Inflammatory macrophage (primary cell): ENCODE measurements around the gene KIF22.
"Not testable (repeated sequence)": the region's sequence is repeated elsewhere in the genome, so short reads cannot be mapped to it uniquely, and the experiment has no call there.

Experiments
- DNase-seq, 2 donors: peaks; one replicate each; pipeline ENCODE4 v3.0.0-alpha.2; 2020 to 2022
- total RNA-seq, 18 experiments: gene quantifications; one replicate each; lab custom pipeline; 2026; ENCODE audit warnings: mixed read lengths in 6 of 18, inconsistent platforms in 2 of 18; lab: John Stamatoyannopoulos, UW

KIF22 gene
- 6.6 to 55.9 (median 36.0) reads per million in 18 experiments for total RNA-seq

- peak; percentile 100 for DNase-seq
These were observed at the start of gene KIF22 for GRCh38 chr16:29790183-29790948. Gene KIF22 (plus strand): TSS chr16:29790751. CDS start chr16:29790760, 9 bp downstream.

- no peak for DNase-seq
These were observed 47.8 kb upstream of the KIF22 start for GRCh38 chr16:29742683-29743275.

GRCh38 chr16:29743475-29743826, 47.1 kb upstream of the KIF22 start:
- DNase-seq: no peak

- DNase-seq: no peak
These were observed 46.6 kb upstream of the KIF22 start for GRCh38 chr16:29743827-29744531.

- no peak for DNase-seq
These were observed 45.9 kb upstream of the KIF22 start for GRCh38 chr16:29744541-29745101.

GRCh38 chr16:29745121-29745852, 45.3 kb upstream of the KIF22 start:
- peak; percentile 63 to 83 for DNase-seq

- DNase-seq: peak; percentile 94 to 97
These were observed 44.7 kb upstream of the KIF22 start, which contains the start of gene C16orf54 for GRCh38 chr16:29745853-29746345. Gene C16orf54 (minus strand): TSS chr16:29745990. CDS start chr16:29744951, 1,039 bp downstream.

GRCh38 chr16:29746518-29746917, 44.0 kb upstream of the KIF22 start:
- DNase-seq: not testable (repeated sequence)

- no peak for DNase-seq
These were observed 42.4 kb upstream of the KIF22 start for GRCh38 chr16:29747947-29748759.

GRCh38 chr16:29748760-29749149, 41.8 kb upstream of the KIF22 start:
- not testable (repeated sequence) for DNase-seq

- DNase-seq: no peak
These were observed 37.0 kb upstream of the KIF22 start for GRCh38 chr16:29753516-29753915.

- DNase-seq: no peak
These were observed 33.9 kb upstream of the KIF22 start for GRCh38 chr16:29756654-29757053.

- not testable (repeated sequence) for DNase-seq
These were observed 33.5 kb upstream of the KIF22 start for GRCh38 chr16:29757086-29757485.

- no peak for DNase-seq
These were observed 32.5 kb upstream of the KIF22 start for GRCh38 chr16:29757950-29758466.

GRCh38 chr16:29760567-29761279, 29.8 kb upstream of the KIF22 start:
- no peak for DNase-seq

GRCh38 chr16:29761280-29761651, 29.3 kb upstream of the KIF22 start:
- not testable (repeated sequence) for DNase-seq

- no peak for DNase-seq
These were observed 28.7 kb upstream of the KIF22 start for GRCh38 chr16:29761882-29762281.

- DNase-seq: peak; percentile 37 to 38
These were observed 27.2 kb upstream of the KIF22 start for GRCh38 chr16:29763326-29763725.

GRCh38 chr16:29765167-29766032, 25.2 kb upstream of the KIF22 start:
- DNase-seq: no peak
